K562 (cell line): ENCODE measurements around the gene SPRY4. TPM values are rescaled to one million over a fixed set of nuclear protein-coding genes. Genes with fewer than 3 reads are reported as not detected.
"Not testable (repeated sequence)": the region's sequence is repeated elsewhere in the genome, so short reads cannot be mapped to it uniquely, and the experiment has no call there.

Experiments
- ATAC-seq: fragments of 200-7000 bp; cut with Tn5 transposase; 3 replicates; pipeline ENCODE4 v1.9.1; 2020; ENCODE audit warnings: moderate library complexity
- BruUV-seq: library from RNA; stranded (reverse); fragments of 400-500 nt; replicated peaks from 2 replicates; lab custom pipeline; 2021; lab: Mats Ljungman, UMichigan
- CTCF ChIA-PET: fragments of 300-600 bp; formaldehyde crosslinking; extraction: SDS; loops from one replicate; lab custom pipeline; 2021; ENCODE audit warnings: low intra/inter-chr PET ratio; lab: Yijun Ruan, JAX
- POLR2A ChIA-PET: fragments of 300-600, 350-650 bp; sonication (Branson Sonifier 250); formaldehyde crosslinking; extraction: SDS; loops from one replicate; lab custom pipeline; 2021; ENCODE audit warnings: antibody characterized with exemption, inconsistent platforms; lab: Yijun Ruan, JAX
- DNase-seq, 4 experiments: peaks; one replicate each; pipeline versions ENCODE4 v3.0.0 to v3.0.0-alpha.2; 2011 to 2018; ENCODE audit warnings: low spot score in 3 of 4, mixed read lengths in 3 of 4; ENCODE audit errors: extremely low read depth in 1 of 4
- FAIRE-seq: peaks from 2 replicates; lab custom pipeline; 2011; peaks lifted over from hg19 to GRCh38; lab: Jason Lieb, UNC
- H2AFZ ChIP-seq: 2 replicates; pipeline ENCODE4 v1.6.0; 2011; ENCODE audit warnings: low read depth, low read length, control low read depth, inconsistent platforms
- H3K27ac ChIP-seq: fragments of 200-600 bp; 3 replicates; pipeline ENCODE4 v1.8.0; 2011; ENCODE audit warnings: low read depth, mild to moderate bottlenecking, control low read depth, inconsistent platforms, low read length, moderate library complexity, mixed read lengths; ENCODE audit errors: extremely low read depth
- H3K27me3 ChIP-seq, 2 experiments: fragments of 300-600 bp in 1 of 2; 2 replicates in 1 of 2; 3 replicates in 1 of 2; pipeline versions ENCODE4 v1.6.0 to v1.8.0; 2011; ENCODE audit warnings: inconsistent platforms in 2 of 2, low read length in 2 of 2, mild to moderate bottlenecking in 1 of 2, mixed read lengths in 1 of 2, moderate library complexity in 1 of 2; ENCODE audit not compliant: control insufficient read depth in 2 of 2, insufficient read depth in 2 of 2
- H3K36me3 ChIP-seq: fragments of 300-600 bp; 3 replicates; pipeline ENCODE4 v1.8.0; 2011; ENCODE audit warnings: mild to moderate bottlenecking, low read length, inconsistent platforms; ENCODE audit not compliant: control insufficient read depth, insufficient read depth
- H3K4me1 ChIP-seq, 2 experiments: fragments of 200-600 bp in 1 of 2; replicated peaks in 1 of 2; 2 replicates in 1 of 2; 3 replicates in 1 of 2; pipeline versions ENCODE4 v1.5.1 to v1.8.0; 2011; ENCODE audit warnings: inconsistent platforms in 2 of 2, low read length in 2 of 2, mild to moderate bottlenecking in 1 of 2, mixed read lengths in 1 of 2, moderate library complexity in 1 of 2; ENCODE audit not compliant: control insufficient read depth in 2 of 2, insufficient read depth in 2 of 2
- H3K4me2 ChIP-seq: 2 replicates; pipeline ENCODE4 v1.6.1; 2011; ENCODE audit warnings: low read length, control low read depth, inconsistent platforms, mixed read lengths; ENCODE audit not compliant: insufficient read depth
- H3K4me3 ChIP-seq: fragments of 200-600 bp; sonication (generic), shearing (Covaris generic); 2 replicates; pipeline ENCODE4 v1.5.1; 2016; ENCODE audit warnings: control low read depth, inconsistent platforms
- H3K79me2 ChIP-seq: fragments of 200-600 bp; 3 replicates; pipeline ENCODE4 v1.8.0; 2011; ENCODE audit warnings: low read length, inconsistent platforms; ENCODE audit not compliant: control insufficient read depth, insufficient read depth
- H3K9ac ChIP-seq, 2 experiments: 2 replicates each; pipeline versions ENCODE4 v1.6.0 to v1.6.1; 2011; ENCODE audit warnings: low read depth in 2 of 2, low read length in 2 of 2, control low read depth in 1 of 2, inconsistent platforms in 1 of 2, mild to moderate bottlenecking in 1 of 2, mixed read lengths in 1 of 2; ENCODE audit not compliant: insufficient read depth in 1 of 2
- H3K9me1 ChIP-seq: one replicate; pipeline ENCODE4 v1.6.0; 2011; ENCODE audit warnings: inconsistent platforms, mild to moderate bottlenecking, low read length, moderate library complexity; ENCODE audit not compliant: control insufficient read depth, insufficient read depth
- H3K9me3 ChIP-seq: replicated peaks from 2 replicates; pipeline ENCODE4 v1.5.1; 2011; ENCODE audit warnings: low read depth, low read length, inconsistent platforms; ENCODE audit not compliant: control insufficient read depth, insufficient read depth
- H4K20me1 ChIP-seq: replicated peaks from 2 replicates; pipeline ENCODE4 v1.6.1; 2011; ENCODE audit warnings: low read length, inconsistent platforms, mixed read lengths; ENCODE audit not compliant: control insufficient read depth, insufficient read depth
- BCOR ChIP-seq: fragments of 450-650 bp; IDR thresholded peaks from 2 replicates; pipeline ENCODE4 v1.6.1; 2016
- C11orf30 ChIP-seq: fragments of 450-650 bp; IDR thresholded peaks from 2 replicates; pipeline ENCODE4 v1.6.1; 2016; ENCODE audit warnings: low read depth, mild to moderate bottlenecking
- CBFA2T3 ChIP-seq: fragments of 450-650 bp; IDR thresholded peaks from 2 replicates; pipeline ENCODE4 v1.6.1; 2017
- DMBX1 ChIP-seq: fragments of 250-450 bp; sonication (Bioruptor Pico); IDR thresholded peaks from 2 replicates; pipeline ENCODE4 v1.8.0; 2022; ENCODE audit warnings: inconsistent platforms, mild to moderate bottlenecking, moderate library complexity, borderline replicate concordance
- DPF2 ChIP-seq: fragments of 450-650 bp; IDR thresholded peaks from 2 replicates; pipeline ENCODE4 v1.6.1; 2016
- E2F3 ChIP-seq: fragments of 250-450 bp; sonication (Bioruptor Pico); IDR thresholded peaks from 2 replicates; pipeline ENCODE4 v1.4.0; 2020; ENCODE audit warnings: mild to moderate bottlenecking
- FOXA1 ChIP-seq: fragments of 450-650 bp; IDR thresholded peaks from 2 replicates; pipeline ENCODE4 v1.6.1; 2016; ENCODE audit warnings: mild to moderate bottlenecking, borderline replicate concordance
- MAFF ChIP-seq: IDR thresholded peaks from 2 replicates; pipeline ENCODE4 v1.6.1; 2012; ENCODE audit warnings: low read length, improper control_type of control experiment
- MAFG ChIP-seq: fragments of 450-650 bp; conservative IDR thresholded peaks from 2 replicates; pipeline ENCODE4 v1.6.1; 2016; ENCODE audit warnings: missing genetic modification characterization, missing compliant biosample characterization
- MECOM ChIP-seq: fragments of 250-450 bp; sonication (Bioruptor Pico); IDR thresholded peaks from 2 replicates; pipeline ENCODE4 v1.8.0; 2022; ENCODE audit warnings: inconsistent platforms
- NBN ChIP-seq: fragments of 450-650 bp; IDR thresholded peaks from 2 replicates; pipeline ENCODE4 v1.6.1; 2016; ENCODE audit warnings: low read depth, mild to moderate bottlenecking
- NFE2 ChIP-seq: IDR thresholded peaks from 2 replicates; pipeline ENCODE4 v1.6.1; 2014; ENCODE audit warnings: antibody characterized with exemption, low read depth
- POLR2A ChIP-seq: fragments of 450-650 bp; conservative IDR thresholded peaks from 2 replicates; pipeline ENCODE4 v1.6.1; 2016
- PTTG1 ChIP-seq: fragments of 450-650 bp; IDR thresholded peaks from 2 replicates; pipeline ENCODE4 v1.6.1; 2016; ENCODE audit warnings: low read depth, mild to moderate bottlenecking, missing genetic modification characterization, missing compliant biosample characterization
- SMARCA4 ChIP-seq: fragments of 450-650 bp; IDR thresholded peaks from 2 replicates; pipeline ENCODE4 v1.6.1; 2016
- ZNF121 ChIP-seq: sonication (generic); formaldehyde crosslinking; conservative IDR thresholded peaks from 2 replicates; pipeline ENCODE4 v1.8.0; 2022; ENCODE audit warnings: missing genetic modification reagents
- ZNF232 ChIP-seq: sonication (generic); formaldehyde crosslinking; IDR thresholded peaks from 2 replicates; pipeline ENCODE4 v1.8.0; 2022; ENCODE audit warnings: mild to moderate bottlenecking, missing genetic modification reagents
- ZNF316 ChIP-seq: fragments of 450-650 bp; IDR thresholded peaks from 2 replicates; pipeline ENCODE4 v1.6.1; 2016
- WGBS: fragments of 100-300 bp; shearing (Covaris generic); methylation state at CpG from one replicate; pipeline ENCODE4 v1.1.6; 2016; ENCODE audit warnings: low coverage, mixed read lengths; ENCODE audit not compliant: insufficient coverage; ENCODE audit errors: missing lambda C conversion rate; 5-methylcytosine and 5-hydroxymethylcytosine counted together
- in situ Hi-C: fragments of 300-500 bp; cut with MboI; formaldehyde crosslinking; loops from 4 replicates; pipeline ENCODE4 v1.15.0; 2018; ENCODE audit warnings: inconsistent platforms, mixed read lengths
- intact Hi-C: fragments of 100-400 bp; cut with micrococcal nuclease; formaldehyde crosslinking; loops from 2 replicates; pipeline ENCODE4 v1.14.2; 2022
- polyA plus RNA-seq, 8 experiments: library from polyadenylated mRNA; depleted of rRNA in 4 of 8; stranded (reverse) in 5 of 8; unstranded in 3 of 8; fragments of >200 nt; fragmentation: Nextera tagmentation in 2 of 8; fragmentation: Illumina TruSeq in 1 of 8; extraction: Ambion mirVana in 2 of 8; extraction: Trizol in 1 of 8; gene quantifications; 2 replicates each; pipeline versions ENCODE4 v1.2.1 to v1.2.3, GENCODE V29; 2011 to 2014; ENCODE audit warnings: inconsistent platforms in 1 of 8, missing spikeins in 1 of 8
- total RNA-seq, 7 experiments: library from RNA; depleted of rRNA in 6 of 7; stranded (reverse); fragments of >200 nt in 6 of 7; fragmentation: Illumina TruSeq in 2 of 7; extraction: Trizol in 2 of 7; gene quantifications; 2 replicates each; pipeline versions ENCODE4 v1.2.1 to v1.2.3, GENCODE V29; 2011 to 2021; ENCODE audit warnings: low replicate concordance in 1 of 7

Gene SPRY4
- total and polyA plus RNA-seq, 9 of the 15 experiments (the other 6 are each of a cell fraction or from before 2014, with no cell fraction given): 2.6 to 24.2 (median 9.5) TPM

GRCh38 chr5:142333749-142334148, 8.9 kb upstream of the SPRY4 start:
- FAIRE-seq: not testable (repeated sequence)

GRCh38 chr5:142330444-142330843, 5.6 kb upstream of the SPRY4 start:
- H4K20me1 ChIP-seq: no peaks in the 10 kb centered on the region
- H3K9me1 ChIP-seq: no peaks in the 10 kb centered on the region
- no peak overlapping the region for H3K27ac ChIP-seq
- ChIA-PET POLR2A (interaction anchor here (0.6 kb wide), 1 partner anchor 438 kb away, joined by 3 read pairs; no protein-coding TSS in a partner anchor), CTCF (no interaction called here)
- no peaks in the 10 kb centered on the region for H3K27me3 ChIP-seq
- H3K4me2 ChIP-seq: no peak overlapping the region
- peaks cover 17% of the 10 kb centered on the region; the same call in 2 of the 3 replicates for H3K79me2 ChIP-seq
- no peak for FAIRE-seq
- H3K9ac ChIP-seq: no peak overlapping the region
- intact Hi-C loops (no loop called here), in situ Hi-C loops (no loop called here)
- no peak overlapping the region for H3K4me3 ChIP-seq
- peaks cover 15 to 18% of the 10 kb centered on the region in 2 experiments; a peak in 4 of 5 replicates for H3K4me1 ChIP-seq
- no peaks in the 10 kb centered on the region for H3K9me3 ChIP-seq
- 70% methylated on average over 2 of the region's 2 CpGs for WGBS
- no peak for ATAC-seq
- no peaks in the 10 kb centered on the region for H3K36me3 ChIP-seq
- BruUV-seq: no TSS peak
- DNase-seq: no peak
- H2AFZ ChIP-seq: no peak overlapping the region
- no peak for TF ChIP-seq MECOM
- TF ChIP-seq SMARCA4: 0 out of 2 replicates have a peak, but pooled peaks have one; percentile 16
- TF ChIP-seq NBN: no peak
- no peak for TF ChIP-seq POLR2A
- TF ChIP-seq MAFF: peak; percentile 19; the same call in 1 of the 2 replicates
- TF ChIP-seq MAFG: peak; percentile 80
- TF ChIP-seq ZNF316: peak; percentile 74
- no peak for TF ChIP-seq ZNF232
- no peak for TF ChIP-seq E2F3 (CRISPR knock-in tag)
- no peak for TF ChIP-seq DMBX1
- TF ChIP-seq DPF2: peak; percentile 39; the same call in 1 of the 2 replicates
- TF ChIP-seq PTTG1 (tag): no peak
- peak; percentile 84 for TF ChIP-seq NFE2
- TF ChIP-seq C11orf30: peak; percentile 69; the same call in 1 of the 2 replicates
- no peak for TF ChIP-seq FOXA1
- TF ChIP-seq CBFA2T3: 0 out of 2 replicates have a peak, but pooled peaks have one; percentile 6

More at GRCh38 chr5:142333749-142334148, 8.9 kb upstream of the SPRY4 start:
- H2AFZ ChIP-seq, DNase-seq, H3K4me1 ChIP-seq, H3K27me3 ChIP-seq, H3K4me2 ChIP-seq, H3K27ac ChIP-seq, H3K9ac ChIP-seq, ATAC-seq, H3K9me1 ChIP-seq, H4K20me1 ChIP-seq, in situ Hi-C loops, H3K9me3 ChIP-seq, H3K36me3 ChIP-seq, BruUV-seq, intact Hi-C loops, H3K4me3 ChIP-seq, CTCF ChIA-PET, H3K79me2 ChIP-seq: not testable (repeated sequence)
- WGBS: 83% methylated on average over 2 of the region's 2 CpGs
- POLR2A ChIA-PET: interaction anchor here (0.7 to 1.8 kb wide), 2 partner anchors 12 to 16 kb away, joined by 3 to 8 read pairs; no protein-coding TSS in a partner anchor
- TF ChIP-seq ZNF316 (peak; percentile 21; the same call in 1 of the 2 replicates), BCOR (0 out of 2 replicates have a peak, but pooled peaks have one; percentile 10), ZNF121 (CRISPR knock-in tag) (peak; percentile 66)
